ENCODE measurements around the gene TCF19. TPM values are rescaled to one million over a fixed set of nuclear protein-coding genes. Genes with fewer than 3 reads are reported as not detected.
"Not testable (repeated sequence)": the region's sequence is repeated elsewhere in the genome, so short reads cannot be mapped to it uniquely, and the experiment has no call there.

TCF19 gene
- total RNA-seq, 6 experiments from 2014 or later, result 14.2 to 32.9 (median 29.6) TPM

- H3K27me3 Mint-ChIP-seq (ENCODE audit: insufficient read depth), result no peaks in the 10 kb centered on the region; the same call in 1 of the 2 replicates
- no peak for DNase-seq
- H3K27ac Mint-ChIP-seq, result no peak overlapping the region
- TF ChIP-seq CTCF (IDR thresholded peaks at IDR 0.05), result no peak
- 0 out of 2 replicates have a peak, but pooled peaks cover 8% of the 10 kb centered on the region for H3K36me3 Mint-ChIP-seq (ENCODE audit: low read depth)
- H3K4me3 Mint-ChIP-seq, result no peak overlapping the region
- peaks cover 26% of the 10 kb centered on the region for H3K4me1 Mint-ChIP-seq (ENCODE audit: low read depth)
- H3K9me3 Mint-ChIP-seq, result no peaks in the 10 kb centered on the region
These were observed 7.6 kb downstream of the TCF19 start for GRCh38 chr6:31165986-31166385.

- Mint-ChIP-seq H3K27me3 (ENCODE audit: insufficient read depth) (no peaks in the 10 kb centered on the region; the same call in 1 of the 2 replicates), H3K9me3 (no peaks in the 10 kb centered on the region), H3K4me3 (no peak overlapping the region), H3K36me3 (ENCODE audit: low read depth) (0 out of 2 replicates have a peak, but pooled peaks cover 4% of the 10 kb centered on the region), H3K4me1 (ENCODE audit: low read depth) (peaks cover 17% of the 10 kb centered on the region), H3K27ac (no peak overlapping the region)
- no peak for DNase-seq
- no peak for TF ChIP-seq CTCF (IDR thresholded peaks at IDR 0.05)
These were observed 10.2 kb downstream of the TCF19 start for GRCh38 chr6:31168606-31169005.

DNA sequence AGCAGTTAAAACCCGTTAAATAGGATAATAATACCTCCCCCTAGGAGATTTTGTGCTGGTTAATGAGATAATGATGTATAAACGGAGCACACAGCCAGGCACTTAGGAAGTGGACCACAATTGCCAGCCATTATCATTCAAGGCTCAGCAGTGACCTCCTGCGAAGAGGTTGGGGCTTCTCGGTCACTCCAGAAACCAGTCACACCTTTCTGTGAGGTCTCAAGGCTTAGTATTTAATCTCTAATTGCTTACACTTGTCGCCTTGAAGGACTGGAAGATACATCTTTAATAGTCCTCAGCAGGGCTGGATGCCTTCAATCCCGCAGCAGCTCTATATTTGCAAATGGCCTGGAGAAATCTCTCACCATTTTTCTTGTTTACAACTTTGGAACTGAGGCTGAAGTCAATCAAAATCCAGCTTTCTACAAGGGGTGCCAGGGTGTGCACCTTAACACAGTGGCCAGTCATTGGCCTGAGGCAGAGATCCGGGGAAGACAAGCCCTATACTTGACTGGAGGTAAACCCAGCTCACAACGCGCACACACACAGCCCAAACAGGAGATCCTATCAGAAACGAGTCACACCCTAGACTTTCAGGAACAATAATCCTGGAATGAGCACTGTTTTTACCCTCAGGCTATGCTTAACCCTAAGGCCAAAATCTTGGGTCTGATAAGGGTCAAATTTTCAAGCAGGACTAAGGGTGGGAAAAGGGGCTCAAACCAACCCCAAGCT, 10.9 kb downstream of the TCF19 start:
- DNase-seq, result peak; percentile 5
- peaks cover 13% of the 10 kb centered on the region for H3K4me1 Mint-ChIP-seq (ENCODE audit: low read depth)
- no peak overlapping the region for H3K4me3 Mint-ChIP-seq
- 0 out of 2 replicates have a peak, but pooled peaks cover 4% of the 10 kb centered on the region for H3K36me3 Mint-ChIP-seq (ENCODE audit: low read depth)
- H3K9me3 Mint-ChIP-seq, result no peaks in the 10 kb centered on the region
- TF ChIP-seq CTCF (IDR thresholded peaks at IDR 0.05), result no peak
- no peak overlapping the region for H3K27ac Mint-ChIP-seq
- H3K27me3 Mint-ChIP-seq (ENCODE audit: insufficient read depth), result no peaks in the 10 kb centered on the region; the same call in 1 of the 2 replicates

DNA sequence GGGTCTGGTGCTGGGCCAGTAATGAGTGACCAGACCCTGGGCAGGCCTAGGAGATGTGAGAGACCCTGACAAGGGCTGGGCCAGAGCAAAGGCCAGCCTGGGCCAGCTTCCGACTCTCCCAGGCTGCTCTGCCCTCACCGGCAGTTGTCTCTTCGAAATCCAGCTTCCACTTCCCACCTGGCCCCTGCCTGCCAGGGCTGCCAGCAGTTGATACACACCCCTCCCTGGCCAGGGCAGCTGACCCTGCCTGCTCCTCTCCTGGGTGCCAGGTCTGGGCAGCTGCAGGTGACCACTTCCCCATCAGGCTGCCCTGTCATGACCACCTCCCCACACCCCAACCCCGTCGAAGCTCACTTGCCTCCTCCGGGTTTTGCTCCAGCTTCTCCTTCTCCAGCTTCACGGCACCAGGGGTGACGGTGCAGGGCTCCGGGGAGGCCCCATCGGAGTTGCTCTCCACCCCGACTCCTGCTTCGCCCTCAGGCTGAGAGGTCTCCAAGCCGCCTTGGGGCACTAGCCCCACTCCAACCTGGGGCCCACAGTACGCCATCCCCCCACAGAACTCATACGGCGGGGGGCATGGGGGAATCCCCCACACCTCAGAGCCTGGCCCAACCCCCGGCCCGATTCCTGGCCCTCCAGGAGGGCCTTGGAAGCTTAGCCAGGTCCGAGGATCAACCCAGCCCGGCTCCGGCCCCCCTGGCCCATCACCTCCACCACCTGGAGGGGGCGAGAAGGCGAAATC, 11.6 kb downstream of the TCF19 start:
- H3K4me3 Mint-ChIP-seq; DNase-seq; H3K27me3 Mint-ChIP-seq (ENCODE audit: insufficient read depth); H3K9me3 Mint-ChIP-seq; H3K27ac Mint-ChIP-seq; H3K36me3 Mint-ChIP-seq (ENCODE audit: low read depth): not testable (repeated sequence)
- peaks cover 14% of the 10 kb centered on the region for H3K4me1 Mint-ChIP-seq (ENCODE audit: low read depth)

DNA sequence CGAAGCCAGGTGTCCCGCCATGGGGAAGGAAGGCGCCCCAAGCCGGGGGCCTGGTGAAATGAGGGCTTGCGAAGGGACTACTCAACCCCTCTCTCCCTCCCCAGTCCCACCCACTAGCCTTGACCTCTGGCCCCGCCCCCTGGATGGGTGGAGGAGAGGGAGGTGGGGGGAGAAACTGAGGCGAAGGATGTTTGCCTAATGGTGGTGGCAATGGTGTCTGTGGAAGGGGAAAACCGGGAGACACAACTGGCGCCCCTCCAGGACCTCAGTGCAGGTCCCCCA, 12.2 kb downstream of the TCF19 start, which contains the start of gene POU5F1:
Gene POU5F1, minus strand, starts transcription at position 83 of the 282 bp plus-strand sequence. Its CDS starts 62 bp downstream, at position 21.
- Mint-ChIP-seq H3K36me3 (ENCODE audit: low read depth) (0 out of 2 replicates have a peak, but pooled peaks cover 4% of the 10 kb centered on the region), H3K4me1 (ENCODE audit: low read depth) (peaks cover 19% of the 10 kb centered on the region), H3K27me3 (ENCODE audit: insufficient read depth) (no peaks in the 10 kb centered on the region; the same call in 1 of the 2 replicates), H3K27ac (no peak within 1 kb of the TSS), H3K9me3 (no peaks in the 10 kb centered on the region), H3K4me3 (no peak within 1 kb of the TSS)
- no peak for DNase-seq
- no peak for TF ChIP-seq CTCF (IDR thresholded peaks at IDR 0.05)
